Stimulated activated CD8-positive, alpha-beta memory T cell treated with anti-CD3 and anti-CD28 coated beads, Interleukin-7, amount 100 ng/mL, for 24 hours (primary cell): ENCODE results near the gene SLC22A1.
"Not testable (repeated sequence)": the region's sequence is repeated elsewhere in the genome, so short reads cannot be mapped to it uniquely, and the experiment has no call there.

Source experiments
- DNase-seq: peaks from one replicate; pipeline ENCODE4 v3.0.0-alpha.2; 2020; ENCODE audit warnings: low read depth

The SLC22A1 gene

DNA sequence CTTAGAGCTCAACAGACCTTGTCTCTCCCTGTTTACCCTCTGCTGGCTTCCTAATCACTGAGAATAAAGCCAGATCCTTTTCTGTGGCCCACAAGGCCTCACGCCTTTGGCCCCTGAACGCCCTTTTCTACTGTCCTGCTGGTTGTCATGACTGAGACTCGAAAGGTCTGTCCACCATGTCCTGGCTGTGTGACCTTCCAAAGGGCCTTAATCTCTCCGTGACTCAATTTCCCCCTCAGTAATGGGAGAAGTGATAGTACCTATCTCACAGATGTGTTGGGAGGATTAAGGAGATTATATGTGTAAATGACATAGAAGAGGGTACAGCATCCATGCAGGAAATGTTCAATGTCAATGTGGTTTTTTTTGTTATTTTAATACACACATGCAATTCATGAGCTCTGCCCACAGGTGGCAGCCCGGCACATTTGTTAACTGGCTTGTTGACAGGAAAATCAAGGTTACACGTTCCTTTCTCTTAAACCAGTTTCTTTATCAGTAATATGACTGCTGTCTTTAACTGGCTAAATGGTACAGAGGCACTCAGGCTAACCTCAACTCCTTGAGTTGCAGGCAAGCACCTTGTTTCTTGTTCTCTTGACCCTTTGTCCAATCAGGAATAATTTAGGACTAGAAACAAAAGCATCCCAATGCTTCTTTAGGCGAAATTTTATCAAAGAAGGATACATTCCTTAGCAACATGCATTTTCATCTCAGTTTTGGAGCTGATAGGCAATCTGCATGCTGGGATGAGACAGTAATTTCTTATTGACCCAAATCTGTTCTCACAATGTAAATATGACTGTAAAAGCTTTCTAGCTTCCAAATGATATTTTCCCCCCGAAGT lies 16.6 kb downstream of the SLC22A1 start:
- peak; percentile 38 for DNase-seq

DNA sequence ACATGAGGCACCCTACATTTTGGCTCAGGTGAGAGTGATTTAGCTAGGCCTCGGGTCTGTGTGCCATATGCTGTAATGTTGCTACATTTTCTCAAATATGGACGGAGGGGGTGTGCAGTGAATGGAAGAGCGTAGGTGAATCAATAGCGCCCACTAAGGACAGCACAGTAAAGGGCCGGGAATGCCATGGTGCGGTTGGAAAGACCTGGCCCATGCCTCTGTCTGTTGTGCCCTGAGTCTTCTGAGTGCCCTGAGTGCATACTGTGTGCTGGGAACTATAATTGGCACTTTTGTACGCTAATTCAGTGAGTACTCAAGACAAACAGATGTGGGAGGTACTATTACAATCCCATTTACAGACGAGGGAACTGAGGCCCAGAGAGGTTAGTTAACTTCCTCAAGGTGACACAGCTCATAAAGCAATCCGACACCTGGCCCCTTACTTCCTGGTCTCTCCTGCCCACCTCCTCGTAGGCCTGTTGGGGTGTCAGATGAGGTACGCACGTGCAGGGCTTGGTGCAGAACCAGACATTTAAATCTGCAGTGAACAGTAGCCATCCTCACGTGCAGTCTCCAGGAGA lies 17.3 kb downstream of the SLC22A1 start:
- no peak for DNase-seq

DNA sequence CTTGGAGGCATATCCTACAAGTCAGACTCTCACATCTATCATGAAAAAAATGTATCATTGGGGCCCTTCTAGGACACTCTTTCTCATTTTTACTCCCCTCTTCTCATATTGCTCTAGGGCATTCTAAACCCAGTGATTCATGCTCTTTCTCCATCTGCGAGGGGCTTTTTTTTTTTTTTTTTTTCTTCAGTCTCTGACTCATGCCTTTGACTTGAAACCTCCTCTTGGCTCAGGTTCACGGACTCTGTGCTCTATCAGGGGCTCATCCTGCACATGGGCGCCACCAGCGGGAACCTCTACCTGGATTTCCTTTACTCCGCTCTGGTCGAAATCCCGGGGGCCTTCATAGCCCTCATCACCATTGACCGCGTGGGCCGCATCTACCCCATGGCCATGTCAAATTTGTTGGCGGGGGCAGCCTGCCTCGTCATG lies 17.8 kb downstream of the SLC22A1 start:
- no peak for DNase-seq

GRCh38 chr6:160140493-160140892 lies 18.9 kb downstream of the SLC22A1 start:
- DNase-seq: not testable (repeated sequence)

DNA sequence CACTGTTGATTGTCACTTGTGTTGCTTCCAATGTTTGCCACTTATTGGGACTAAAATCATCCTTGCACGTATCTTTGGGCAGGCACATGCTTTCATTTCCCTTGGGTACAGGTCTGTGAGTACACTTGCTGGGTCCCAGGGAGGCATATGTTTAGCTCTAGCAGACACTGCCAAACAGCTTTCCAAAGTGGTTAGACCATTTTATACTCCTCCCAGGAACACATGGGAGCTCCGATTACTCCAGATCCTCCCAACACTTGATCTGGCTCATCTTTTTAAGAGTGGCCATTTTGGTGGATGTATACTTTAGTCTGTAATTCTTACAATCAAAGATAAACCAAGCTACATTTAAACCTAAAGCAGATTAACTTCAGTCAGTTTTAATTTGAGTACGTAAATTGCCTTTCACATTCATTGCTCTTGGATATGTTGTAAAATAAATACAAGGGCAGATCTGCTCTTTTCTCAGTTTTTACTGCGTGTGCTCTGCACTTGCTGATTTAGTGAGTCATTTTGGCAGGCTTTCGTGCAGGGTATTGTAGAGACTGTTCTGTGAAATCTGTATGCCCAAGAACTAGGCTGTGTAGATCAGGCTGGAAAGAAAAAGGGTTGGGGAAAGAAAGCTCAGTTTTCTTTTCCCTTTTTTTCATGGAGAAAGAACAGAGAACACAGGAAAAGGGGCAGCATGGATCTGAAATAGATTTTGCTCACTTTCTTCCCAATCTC lies 19.5 kb downstream of the SLC22A1 start:
- no peak for DNase-seq

GRCh38 chr6:160142115-160142715 lies 20.6 kb downstream of the SLC22A1 start:
- no peak for DNase-seq

DNA sequence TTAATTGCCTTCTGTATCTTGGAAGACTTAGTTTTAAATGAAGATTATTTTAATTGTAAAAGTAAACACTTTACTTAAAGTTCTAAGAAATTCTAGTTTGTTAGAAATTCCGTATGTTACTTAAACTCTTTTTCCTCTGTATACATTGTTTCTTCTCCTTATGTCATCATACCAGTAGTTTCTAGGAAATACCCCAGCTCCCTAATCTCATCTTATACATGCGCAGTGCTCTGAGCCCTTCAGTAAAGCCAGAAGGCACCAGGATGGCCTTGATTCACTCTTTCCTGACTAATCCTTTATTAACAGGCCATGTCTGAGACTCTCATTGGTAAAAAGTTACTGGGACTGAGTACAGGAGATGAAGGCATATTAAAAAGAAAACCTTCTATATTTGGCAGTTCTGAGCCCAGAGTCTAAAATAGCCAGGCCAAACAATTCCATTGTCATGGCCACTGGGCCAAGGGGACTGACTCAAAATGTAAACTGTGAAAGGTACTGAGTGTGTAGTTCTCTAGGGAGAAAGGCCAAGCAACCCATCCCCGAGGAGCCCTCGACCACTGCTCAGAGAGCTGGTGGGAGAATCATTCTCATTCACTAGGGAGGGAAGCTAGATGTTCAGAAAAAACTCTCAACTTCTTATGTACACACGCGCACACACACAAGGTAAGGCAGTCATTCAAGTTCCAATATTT lies 25.0 kb downstream of the SLC22A1 start:
- no peak for DNase-seq

GRCh38 chr6:160147146-160147536 lies 25.5 kb downstream of the SLC22A1 start:
- no peak for DNase-seq

DNA sequence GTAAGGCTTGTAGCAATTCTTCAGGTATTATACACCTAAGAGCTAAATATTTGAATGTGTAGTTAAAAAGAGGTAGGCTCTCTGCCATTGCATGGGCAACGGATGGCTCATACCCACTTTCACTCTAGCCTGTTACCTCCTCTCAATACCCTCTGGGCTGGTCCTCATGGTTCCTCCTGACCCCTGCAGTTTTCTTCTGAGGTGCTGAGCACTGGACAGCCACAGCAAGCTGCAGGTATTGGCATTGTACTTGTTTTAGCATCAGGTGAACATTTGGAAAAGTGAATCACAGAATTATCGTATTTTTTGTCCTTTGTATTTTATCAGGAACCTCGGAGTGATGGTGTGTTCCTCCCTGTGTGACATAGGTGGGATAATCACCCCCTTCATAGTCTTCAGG lies 32.9 kb downstream of the SLC22A1 start:
- DNase-seq: no peak

GRCh38 chr6:160156842-160157241 lies 35.2 kb downstream of the SLC22A1 start:
- no peak for DNase-seq

DNA sequence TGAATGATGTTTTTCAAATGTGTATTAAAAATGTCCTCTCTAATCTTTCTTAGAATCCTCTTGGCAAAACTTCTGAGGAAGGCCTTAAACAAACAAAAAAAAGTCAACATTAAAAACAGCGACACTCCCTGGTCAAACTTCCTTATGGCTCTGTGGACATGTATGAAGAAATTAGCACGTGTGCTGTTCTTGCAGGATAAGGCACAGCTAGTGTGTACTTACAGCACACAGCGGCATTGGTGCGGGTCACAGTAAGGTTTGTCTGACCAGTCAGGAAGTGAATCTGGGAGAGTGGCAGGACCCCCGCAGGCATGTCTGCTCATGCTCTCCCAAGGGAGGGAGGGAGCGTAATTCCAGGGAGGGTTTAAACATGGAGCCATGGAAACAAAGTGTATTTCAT lies 38.8 kb downstream of the SLC22A1 start:
- no peak for DNase-seq

DNA sequence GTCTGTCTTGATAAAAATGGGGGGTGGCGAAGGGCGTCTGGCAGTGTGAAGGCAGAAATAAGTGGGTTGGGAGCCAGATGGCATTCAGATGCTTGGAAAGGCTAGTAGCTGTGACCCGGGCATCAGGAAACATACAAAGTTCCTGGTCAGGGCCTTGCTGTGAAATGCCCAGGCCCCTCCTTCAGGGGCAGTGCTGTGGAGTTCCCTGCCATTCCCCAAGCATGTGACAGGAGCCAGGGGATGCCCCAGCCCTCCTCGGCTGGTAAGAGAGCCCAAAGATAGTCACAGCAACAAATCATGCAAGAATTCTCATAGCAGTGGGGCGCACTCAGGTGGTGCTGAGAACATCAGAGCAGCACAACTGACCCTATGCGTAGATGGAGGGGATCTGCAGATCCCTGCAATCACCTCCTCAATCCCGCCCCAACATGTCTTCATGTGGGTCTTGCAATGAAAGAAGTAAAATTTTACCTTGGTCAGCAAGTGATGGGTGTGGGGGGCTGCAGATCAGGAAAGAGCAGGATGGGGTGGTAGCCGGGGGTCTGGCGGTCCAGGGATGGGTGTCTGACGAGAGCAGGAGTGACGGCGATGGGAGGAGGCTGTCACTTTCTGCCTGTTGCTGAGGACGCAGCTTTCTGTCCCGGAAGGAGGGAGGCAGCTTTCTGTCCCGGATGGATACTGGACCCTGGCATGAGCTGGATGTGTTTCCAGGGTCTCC lies 39.5 kb downstream of the SLC22A1 start:
- DNase-seq: no peak

DNA sequence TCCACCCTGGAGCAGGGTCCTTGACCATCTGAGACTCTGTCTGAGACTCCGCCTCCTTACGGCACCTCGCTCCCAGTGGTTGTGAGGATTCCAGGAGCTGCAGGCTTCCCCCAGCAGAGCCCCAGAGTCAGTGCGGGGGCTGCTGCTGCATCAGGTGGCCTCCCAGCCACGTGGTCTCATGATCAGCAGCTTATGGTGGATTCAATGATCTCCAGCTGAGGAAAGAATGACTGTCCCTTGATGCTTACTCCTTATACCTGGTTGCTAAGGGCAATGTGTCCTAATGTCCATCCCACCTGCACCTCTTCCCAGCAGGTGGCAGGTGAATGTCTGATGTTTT lies 40.0 kb downstream of the SLC22A1 start:
- DNase-seq: no peak

GRCh38 chr6:160162030-160162566 lies 40.5 kb downstream of the SLC22A1 start:
- DNase-seq: no peak

GRCh38 chr6:160163425-160163824 lies 41.8 kb downstream of the SLC22A1 start:
- DNase-seq: no peak

- DNase-seq: no peak
Measured at GRCh38 chr6:160163912-160164311, 42.3 kb downstream of the SLC22A1 start.

- not testable (repeated sequence) for DNase-seq
Measured at GRCh38 chr6:160165928-160166327, 44.3 kb downstream of the SLC22A1 start.

GRCh38 chr6:160167604-160168399 lies 46.2 kb downstream of the SLC22A1 start:
- no peak for DNase-seq

- no peak for DNase-seq
Measured at GRCh38 chr6:160170018-160170680, 48.5 kb downstream of the SLC22A1 start.

DNA sequence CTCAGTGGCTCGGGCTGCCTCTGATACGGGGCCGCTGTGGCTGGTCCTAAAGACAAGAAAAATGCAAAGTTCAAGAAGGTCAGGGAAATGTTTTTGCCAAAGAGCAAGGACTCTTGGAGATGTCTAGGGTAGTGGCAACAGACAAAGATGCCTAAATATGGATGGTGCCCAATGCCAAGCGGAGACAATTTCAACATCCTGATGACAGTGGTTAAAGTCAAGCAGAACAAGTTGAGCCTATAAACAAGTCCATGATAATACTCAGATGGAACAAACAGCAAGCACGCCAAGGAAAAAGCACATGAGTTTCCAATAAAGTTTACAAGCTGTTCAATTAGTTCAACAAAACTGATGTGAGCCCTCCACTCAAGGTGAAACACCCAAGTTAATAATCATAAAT lies 51.1 kb downstream of the SLC22A1 start:
- DNase-seq: no peak
